HEK293T (cell line): ENCODE data around the gene PPFIBP1.

Source experiments
- CTCF ChIA-PET: fragments of 350-600 bp; formaldehyde crosslinking; extraction: SDS; loops from one replicate; lab custom pipeline; 2021; ENCODE audit warnings: antibody characterized with exemption, inconsistent platforms; lab: Yijun Ruan, JAX
- POLR2A ChIA-PET: fragments of 350-600 bp; formaldehyde crosslinking; extraction: SDS; loops from one replicate; lab custom pipeline; 2020; ENCODE audit warnings: antibody characterized with exemption, inconsistent platforms; lab: Yijun Ruan, JAX
- DNase-seq: peaks from one replicate; pipeline ENCODE4 v3.0.0; 2012; ENCODE audit warnings: mixed read lengths; ENCODE audit errors: extremely low spot score
- ARNT ChIP-seq: fragments of 450-650 bp; IDR thresholded peaks from 2 replicates; pipeline ENCODE4 v1.6.1; 2017; ENCODE audit warnings: mild to moderate bottlenecking
- BHLHE40 ChIP-seq: fragments of 450-650 bp; IDR thresholded peaks from 2 replicates; pipeline ENCODE4 v1.6.1; 2016; ENCODE audit warnings: mild to moderate bottlenecking, moderate library complexity, borderline replicate concordance
- CTBP1 ChIP-seq: fragments of 450-650 bp; IDR thresholded peaks from 2 replicates; pipeline ENCODE4 v1.6.1; 2016; ENCODE audit warnings: borderline replicate concordance
- ELF4 ChIP-seq: fragments of 450-650 bp; IDR thresholded peaks from 2 replicates; pipeline ENCODE4 v1.6.1; 2017; ENCODE audit warnings: antibody characterized with exemption
- FOXA1 ChIP-seq: fragments of 450-650 bp; IDR thresholded peaks from 2 replicates; pipeline ENCODE4 v1.6.1; 2016; ENCODE audit warnings: mild to moderate bottlenecking
- FOXK2 ChIP-seq: fragments of 450-650 bp; IDR thresholded peaks from 2 replicates; pipeline ENCODE4 v1.6.1; 2016; ENCODE audit warnings: mild to moderate bottlenecking
- FOXM1 ChIP-seq: fragments of 450-650 bp; IDR thresholded peaks from 2 replicates; pipeline ENCODE4 v1.6.1; 2017; ENCODE audit warnings: mild to moderate bottlenecking, borderline replicate concordance
- HDGF ChIP-seq: fragments of 450-650 bp; IDR thresholded peaks from 2 replicates; pipeline ENCODE4 v1.6.1; 2017; ENCODE audit warnings: antibody characterized with exemption, borderline replicate concordance
- L3MBTL2 ChIP-seq: fragments of 450-650 bp; conservative IDR thresholded peaks from 2 replicates; pipeline ENCODE4 v1.6.1; 2016; ENCODE audit warnings: mild to moderate bottlenecking
- LEF1 ChIP-seq: fragments of 450-650 bp; IDR thresholded peaks from 2 replicates; pipeline ENCODE4 v1.6.1; 2017; ENCODE audit warnings: mild to moderate bottlenecking, borderline replicate concordance
- NFRKB ChIP-seq: fragments of 450-650 bp; IDR thresholded peaks from 2 replicates; pipeline ENCODE4 v1.6.1; 2016; ENCODE audit warnings: mild to moderate bottlenecking, moderate library complexity
- PKNOX1 ChIP-seq: fragments of 450-650 bp; IDR thresholded peaks from 2 replicates; pipeline ENCODE4 v1.6.1; 2016
- SP1 ChIP-seq: fragments of 450-650 bp; IDR thresholded peaks from 2 replicates; pipeline ENCODE4 v1.6.1; 2017
- SUZ12 ChIP-seq: fragments of 450-650 bp; IDR thresholded peaks from 2 replicates; pipeline ENCODE4 v1.6.1; 2016; ENCODE audit warnings: mild to moderate bottlenecking
- TARDBP ChIP-seq: fragments of 450-650 bp; IDR thresholded peaks from 2 replicates; pipeline ENCODE4 v1.6.1; 2016
- ZNF384 ChIP-seq: fragments of 450-650 bp; IDR thresholded peaks from 2 replicates; pipeline ENCODE4 v1.6.1; 2016

The PPFIBP1 gene

DNA sequence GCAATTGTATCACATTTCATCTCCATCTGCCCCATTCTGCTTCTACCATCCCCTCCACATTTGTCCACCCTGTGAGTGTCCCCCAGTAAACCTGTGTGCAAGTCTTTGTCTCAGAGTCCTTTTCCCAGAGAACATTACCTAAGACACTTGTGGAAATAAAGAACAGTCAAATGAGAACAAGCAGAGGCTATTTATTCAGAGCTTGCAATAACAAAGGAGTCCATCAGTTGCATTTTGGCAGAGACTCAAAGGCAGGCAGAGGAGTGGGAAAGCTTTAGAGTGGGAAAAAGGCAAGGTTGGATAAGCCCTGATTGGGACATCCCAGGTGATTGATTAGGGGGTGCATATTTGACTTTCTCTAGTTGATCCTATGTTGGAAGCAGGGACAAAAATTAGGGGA is 18.2 kb upstream of the PPFIBP1 start:
- TF ChIP-seq BHLHE40 (no peak), FOXM1 (no peak), FOXK2 (no peak), ARNT (no peak), PKNOX1 (no peak), TARDBP (no peak), NFRKB (no peak)
- ChIA-PET POLR2A (no interaction called here), CTCF (no interaction called here)
- no peak for DNase-seq

DNA sequence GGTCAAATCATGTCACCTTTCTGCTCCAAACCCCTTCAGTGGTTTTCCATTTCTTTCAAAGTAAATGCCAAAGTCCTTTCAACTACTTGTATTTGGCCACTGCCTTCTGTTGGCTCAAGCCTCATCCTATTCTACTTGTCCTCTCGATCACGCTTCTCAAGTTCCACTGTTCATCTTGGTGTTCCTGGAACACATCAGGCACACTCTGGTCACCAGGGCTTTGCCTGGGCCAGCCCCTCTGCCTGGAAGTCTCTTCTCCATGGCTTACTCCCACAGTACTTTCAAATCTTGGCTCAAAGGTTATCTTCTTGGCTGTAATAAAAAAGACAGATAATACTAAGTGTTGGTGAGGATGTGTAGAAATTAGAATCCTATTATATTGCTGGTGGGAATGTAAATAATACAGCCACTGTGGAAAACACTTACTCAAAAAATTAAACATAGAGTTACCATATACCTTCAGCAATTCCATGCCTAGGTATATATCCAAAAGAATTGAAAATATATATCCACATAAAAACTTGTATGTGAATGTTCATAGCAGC is 17.3 kb upstream of the PPFIBP1 start:
- TF ChIP-seq FOXK2 (no peak), ELF4 (no peak), HDGF (no peak), ZNF384 (no peak), SUZ12 (no peak), LEF1 (no peak), ARNT (no peak), SP1 (no peak), FOXM1 (no peak), BHLHE40 (no peak), CTBP1 (no peak), PKNOX1 (no peak), NFRKB (no peak), FOXA1 (no peak)
- ChIA-PET CTCF (no interaction called here), POLR2A (no interaction called here)
- DNase-seq = no peak

- TF ChIP-seq ELF4 (no peak), SP1 (no peak), PKNOX1 (no peak), LEF1 (no peak), BHLHE40 (no peak)
- DNase-seq = no peak
- ChIA-PET CTCF (no interaction called here), POLR2A (no interaction called here)
Observed at GRCh38 chr12:27508736-27509431, 15.1 kb upstream of the PPFIBP1 start.

- no peak for TF ChIP-seq ELF4
- no peak for TF ChIP-seq FOXK2
- POLR2A ChIA-PET = no interaction called here
- CTCF ChIA-PET = no interaction called here
- DNase-seq = no peak
Observed at GRCh38 chr12:27511031-27511722, 12.8 kb upstream of the PPFIBP1 start.

DNA sequence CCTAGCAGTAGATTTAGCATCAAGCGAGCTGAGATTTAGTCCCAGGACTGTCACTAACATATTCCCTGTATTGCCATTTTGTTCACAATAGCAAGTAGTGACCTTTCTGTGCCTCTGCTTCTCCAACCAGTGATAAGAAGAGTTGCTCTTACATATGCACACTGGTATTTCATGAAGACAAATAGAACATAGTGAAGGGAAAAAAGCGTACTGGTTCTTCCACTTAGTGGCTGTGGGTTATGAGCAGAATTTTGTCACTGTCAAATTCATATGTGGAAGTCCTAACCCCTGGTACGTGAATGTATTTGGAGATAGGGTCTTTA is 12.3 kb upstream of the PPFIBP1 start:
- ChIA-PET POLR2A (interaction anchor here (1.0 kb wide), 1 partner anchor 12 kb away, joined by 3 read pairs; no protein-coding TSS in a partner anchor), CTCF (no interaction called here)
- DNase-seq = no peak
- TF ChIP-seq PKNOX1 = no peak
- no peak for TF ChIP-seq HDGF
- TF ChIP-seq CTBP1 = no peak
- no peak for TF ChIP-seq FOXK2
- TF ChIP-seq LEF1 = no peak
- TF ChIP-seq ZNF384 = no peak
- no peak for TF ChIP-seq ELF4
- TF ChIP-seq NFRKB = no peak
- no peak for TF ChIP-seq SP1
- no peak for TF ChIP-seq TARDBP

DNA sequence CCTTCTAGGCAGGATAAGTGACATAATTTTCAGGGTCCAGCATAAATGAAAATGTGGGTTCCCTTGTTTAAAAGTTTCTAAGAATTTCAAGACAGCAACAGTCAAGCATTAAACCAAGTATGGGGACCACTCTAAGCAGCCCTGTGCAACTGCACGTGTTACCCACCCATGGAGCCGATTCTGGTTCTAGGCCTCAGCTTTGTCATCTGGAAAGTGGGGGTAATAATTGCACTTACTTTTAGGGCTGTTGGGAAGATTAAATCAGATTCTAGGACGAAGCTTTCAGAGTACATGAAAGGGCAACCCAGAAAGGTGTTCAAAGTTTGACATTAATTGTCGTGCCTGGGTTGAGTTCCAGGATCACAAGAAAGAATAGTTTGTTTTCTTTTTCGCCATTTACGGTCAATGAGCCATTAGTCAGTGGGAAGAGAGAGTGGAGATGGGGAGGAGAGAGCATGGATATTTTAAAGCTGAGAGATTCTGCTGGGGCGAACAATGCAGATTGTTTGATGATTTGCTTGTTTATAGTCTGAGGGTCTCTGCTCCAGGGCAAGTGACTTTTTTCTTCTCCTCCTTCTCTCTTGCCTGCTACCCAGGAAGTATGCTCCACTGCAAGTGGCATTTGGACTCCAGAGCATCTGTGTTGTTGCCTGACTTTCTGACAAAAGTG is 10.7 kb upstream of the PPFIBP1 start:
- ChIA-PET POLR2A (interaction anchor here (1.2 kb wide), 1 partner anchor 9 kb away, joined by 3 read pairs; no protein-coding TSS in a partner anchor), CTCF (no interaction called here)
- no peak for DNase-seq
- TF ChIP-seq SUZ12 (no peak), CTBP1 (no peak), ELF4 (no peak), ZNF384 (no peak), ARNT (no peak), NFRKB (no peak), LEF1 (no peak), FOXK2 (no peak), L3MBTL2 (no peak), BHLHE40 (no peak)
